DOHH2 (cell line): Measurements from ENCODE around the gene GTF3C6.
A peak's percentile ranks its signal among the peaks of the same experiment; 100 is the strongest.
"Not testable (repeated sequence)": the region's sequence is repeated elsewhere in the genome, so short reads cannot be mapped to it uniquely, and the experiment has no call there.

Source experiments
- H3F3A ChIP-seq: fragments of 200-600 bp; sonication (generic), shearing (Covaris generic); 2 replicates; pipeline ENCODE4 v1.6.0; 2016; ENCODE audit warnings: antibody characterized with exemption, mild to moderate bottlenecking; ENCODE audit not compliant: control insufficient read depth, insufficient read depth
- H3K27ac ChIP-seq: fragments of 200-600 bp; sonication (generic); 2 replicates; pipeline ENCODE4 v1.5.1; 2014; ENCODE audit warnings: low read depth, mild to moderate bottlenecking, low read length, moderate library complexity
- H3K27me3 ChIP-seq: fragments of 200-600 bp; sonication (generic); 2 replicates; pipeline ENCODE4 v1.6.1; 2014; ENCODE audit warnings: mild to moderate bottlenecking, low read length, mixed read lengths; ENCODE audit not compliant: control insufficient read depth
- H3K36me3 ChIP-seq: fragments of 200-600 bp; sonication (generic); 2 replicates; pipeline ENCODE4 v1.6.1; 2014; ENCODE audit warnings: mild to moderate bottlenecking, low read length, moderate library complexity, mixed read lengths; ENCODE audit not compliant: control insufficient read depth
- H3K4me1 ChIP-seq: fragments of 200-600 bp; sonication (generic); 2 replicates; pipeline ENCODE4 v1.6.1; 2014; ENCODE audit warnings: mild to moderate bottlenecking, low read length, mixed read lengths; ENCODE audit not compliant: control insufficient read depth
- H3K4me2 ChIP-seq: fragments of 200-600 bp; sonication (generic); 2 replicates; pipeline ENCODE4 v1.6.0; 2014; ENCODE audit warnings: mild to moderate bottlenecking, low read length, moderate library complexity
- H3K4me3 ChIP-seq: fragments of 200-600 bp; sonication (generic); 2 replicates; pipeline ENCODE4 v1.5.1; 2014; ENCODE audit warnings: mild to moderate bottlenecking, low read length, mixed read lengths
- H3K79me2 ChIP-seq: fragments of 200-600 bp; sonication (generic); 2 replicates; pipeline ENCODE4 v1.6.1; 2014; ENCODE audit warnings: mild to moderate bottlenecking, low read length, mixed read lengths; ENCODE audit not compliant: control insufficient read depth
- H3K9me2 ChIP-seq: fragments of 200-600 bp; sonication (generic); replicated peaks from 2 replicates; pipeline ENCODE4 v1.6.1; 2014; ENCODE audit warnings: mild to moderate bottlenecking, low read length, mixed read lengths; ENCODE audit not compliant: control insufficient read depth
- H3K9me3 ChIP-seq: fragments of 200-600 bp; sonication (generic); 2 replicates; pipeline ENCODE4 v1.6.1; 2014; ENCODE audit warnings: antibody characterized with exemption, low read length, mixed read lengths; ENCODE audit not compliant: control insufficient read depth, insufficient read depth
- H4K20me1 ChIP-seq: fragments of 200-600 bp; sonication (generic); 2 replicates; pipeline ENCODE4 v1.6.0; 2014; ENCODE audit warnings: low read depth, mild to moderate bottlenecking, antibody characterized with exemption, low read length, moderate library complexity; ENCODE audit not compliant: control insufficient read depth, insufficient read depth
- CTCF ChIP-seq: fragments of 200-600 bp; sonication (generic); IDR thresholded peaks from one replicate; pipeline ENCODE4 v1.5.1; 2014; ENCODE audit warnings: antibody characterized with exemption, mild to moderate bottlenecking, low read depth, low read length; ENCODE audit not compliant: poor library complexity, severe bottlenecking
- EZH2phosphoT487 ChIP-seq: fragments of 200-600 bp; sonication (generic); IDR thresholded peaks from 2 replicates; pipeline ENCODE4 v1.6.1; 2017; ENCODE audit warnings: borderline replicate concordance, mild to moderate bottlenecking, antibody characterized with exemption, low read length, moderate library complexity, mixed read lengths

Gene GTF3C6

GRCh38 chr6:110951986-110952794 lies 6.3 kb upstream of the GTF3C6 start:
- H3K9me3 ChIP-seq, result no peaks in the 10 kb centered on the region
- H3K4me3 ChIP-seq, result no peak overlapping the region
- no peaks in the 10 kb centered on the region for H3F3A ChIP-seq
- no peaks in the 10 kb centered on the region for H3K9me2 ChIP-seq
- TF ChIP-seq EZH2phosphoT487 (no peak), CTCF (no peak)
- H3K27me3 ChIP-seq, result peaks cover 8% of the 10 kb centered on the region; the same call in 1 of the 2 replicates
- no peaks in the 10 kb centered on the region for H3K4me1 ChIP-seq
- H3K36me3 ChIP-seq, result no peaks in the 10 kb centered on the region
- no peak overlapping the region for H3K27ac ChIP-seq
- no peaks in the 10 kb centered on the region for H3K79me2 ChIP-seq
- no peaks in the 10 kb centered on the region for H4K20me1 ChIP-seq
- H3K4me2 ChIP-seq, result no peak overlapping the region

GRCh38 chr6:110953633-110954303 lies 4.7 kb upstream of the GTF3C6 start:
- H3K36me3 ChIP-seq, result no peaks in the 10 kb centered on the region; the same call in 1 of the 2 replicates
- peaks cover 8% of the 10 kb centered on the region; the same call in 1 of the 2 replicates for H3K27me3 ChIP-seq
- H3K4me3 ChIP-seq, result no peak overlapping the region
- H3F3A ChIP-seq, result no peaks in the 10 kb centered on the region
- H3K9me3 ChIP-seq, result no peaks in the 10 kb centered on the region
- H3K79me2 ChIP-seq, result peaks cover 2% of the 10 kb centered on the region
- H3K9me2 ChIP-seq, result no peaks in the 10 kb centered on the region
- H3K4me2 ChIP-seq, result no peak overlapping the region
- TF ChIP-seq CTCF (no peak), EZH2phosphoT487 (no peak)
- no peak overlapping the region for H3K27ac ChIP-seq
- no peaks in the 10 kb centered on the region for H4K20me1 ChIP-seq
- peaks cover 10% of the 10 kb centered on the region for H3K4me1 ChIP-seq

- Histone ChIP-seq H3K79me2 (peaks cover 19% of the 10 kb centered on the region), H3K9me3 (no peaks in the 10 kb centered on the region), H3K27me3 (no peaks in the 10 kb centered on the region), H3K4me1 (peaks cover 19% of the 10 kb centered on the region), H3K9me2 (no peaks in the 10 kb centered on the region), H4K20me1 (no peaks in the 10 kb centered on the region), H3K27ac (no peak overlapping the region), H3K4me2 (peak overlapping the region; percentile 78), H3K36me3 (peaks cover 41% of the 10 kb centered on the region), H3K4me3 (0 out of 2 replicates have a peak overlapping the region, but pooled peaks have one; percentile 31), H3F3A (peaks cover 7% of the 10 kb centered on the region; the same call in 1 of the 2 replicates)
- TF ChIP-seq EZH2phosphoT487 (no peak), CTCF (no peak)
Observed at GRCh38 chr6:110960014-110960390, 1.5 kb downstream of the GTF3C6 start.

GRCh38 chr6:110962636-110963035 lies 4.1 kb downstream of the GTF3C6 start:
- H3F3A ChIP-seq, H4K20me1 ChIP-seq, H3K27me3 ChIP-seq, H3K27ac ChIP-seq, H3K9me2 ChIP-seq, H3K4me3 ChIP-seq, H3K4me2 ChIP-seq, H3K9me3 ChIP-seq: not testable (repeated sequence)
- H3K36me3 ChIP-seq, result peaks cover 65% of the 10 kb centered on the region
- H3K79me2 ChIP-seq, result peaks cover 19% of the 10 kb centered on the region
- H3K4me1 ChIP-seq, result peaks cover 16% of the 10 kb centered on the region
